Stimulated activated CD8-positive, alpha-beta memory T cell treated with anti-CD3 and anti-CD28 coated beads, Interleukin-7, amount 100 ng/mL, for 1 hour (primary cell): ENCODE results near the gene NODAL.

Experiments used
- DNase-seq, 2 donors: peaks; one replicate each; pipeline ENCODE4 v3.0.0-alpha.2; 2020; ENCODE audit warnings: low read depth in 2 of 2

NODAL gene

GRCh38 chr10:70433581-70434280, 7.8 kb downstream of the NODAL start:
- DNase-seq, result no peak

GRCh38 chr10:70432561-70433263, 8.8 kb downstream of the NODAL start:
- no peak for DNase-seq

GRCh38 chr10:70432101-70432500, 9.4 kb downstream of the NODAL start:
- no peak for DNase-seq

GRCh38 chr10:70430493-70431445, 10.7 kb downstream of the NODAL start:
- no peak for DNase-seq

- DNase-seq, result no peak
These were observed 14.7 kb downstream of the NODAL start for GRCh38 chr10:70426823-70427222.

- no peak for DNase-seq
These were observed 16.4 kb downstream of the NODAL start for GRCh38 chr10:70425096-70425495.

- DNase-seq, result no peak
These were observed 17.2 kb downstream of the NODAL start for GRCh38 chr10:70424320-70424719.

GRCh38 chr10:70418713-70419112, 22.8 kb downstream of the NODAL start:
- DNase-seq, result no peak

GRCh38 chr10:70418229-70418628, 23.3 kb downstream of the NODAL start:
- no peak for DNase-seq

- no peak for DNase-seq
These were observed 23.9 kb downstream of the NODAL start for GRCh38 chr10:70417568-70417967.

- no peak for DNase-seq
These were observed 29.1 kb downstream of the NODAL start for GRCh38 chr10:70412356-70412755.

- no peak for DNase-seq
These were observed 30.9 kb downstream of the NODAL start for GRCh38 chr10:70410608-70411007.

GRCh38 chr10:70409772-70410171, 31.7 kb downstream of the NODAL start:
- no peak for DNase-seq

GRCh38 chr10:70405037-70405824, 36.2 kb downstream of the NODAL start:
- no peak for DNase-seq

GRCh38 chr10:70404787-70405036, 36.8 kb downstream of the NODAL start:
- DNase-seq, result no peak

GRCh38 chr10:70404036-70404786, 37.3 kb downstream of the NODAL start, which contains the start of gene EIF4EBP2:
EIF4EBP2 (plus strand) TSS chr10:70404145; CDS start chr10:70404402, 257 bp downstream.
- DNase-seq, result peak; percentile 99 to 100

GRCh38 chr10:70403483-70404035, 37.9 kb downstream of the NODAL start:
- DNase-seq, result no peak

- no peak for DNase-seq
These were observed 42.3 kb downstream of the NODAL start for GRCh38 chr10:70399177-70399576.

GRCh38 chr10:70396140-70396539, 45.3 kb downstream of the NODAL start:
- DNase-seq, result no peak

- no peak for DNase-seq
These were observed 49.8 kb downstream of the NODAL start for GRCh38 chr10:70391654-70392053.
